Thyroid gland (tissue), 4 donors: ENCODE data around the gene TAPBPL.

Experiments
- CTCF ChIP-seq, 6 experiments: fragments of 200-600 bp in 3 of 6; fragments of 450-650 bp in 3 of 6; sonication (generic) in 3 of 6; IDR thresholded peaks; one replicate each; pipeline ENCODE4 v1.5.1; 2016 to 2019; ENCODE audit warnings: antibody characterized with exemption in 6 of 6, mild to moderate bottlenecking in 2 of 6, inconsistent platforms in 1 of 6, moderate library complexity in 1 of 6
- POLR2A ChIP-seq, 2 donors: fragments of 450-650 bp; IDR thresholded peaks; one replicate each; pipeline ENCODE4 v1.6.1; 2017; ENCODE audit warnings: antibody characterized with exemption in 2 of 2, mild to moderate bottlenecking in 2 of 2, moderate library complexity in 1 of 2

GRCh38 chr12:6404390-6404789 is 47.5 kb upstream of the TAPBPL start:
- TF ChIP-seq POLR2A (IDR thresholded peaks at IDR 0.05) (no peak), CTCF (IDR thresholded peaks at IDR 0.05) (no peak)
